Umbilical cord (tissue), 2 donors: ENCODE results near the gene MYO5B. TPM values are rescaled to one million over a fixed set of nuclear protein-coding genes. Genes with fewer than 3 reads are reported as not detected.
A peak's percentile ranks its signal among the peaks of the same experiment; 100 is the strongest.
"Not testable (repeated sequence)": the region's sequence is repeated elsewhere in the genome, so short reads cannot be mapped to it uniquely, and the experiment has no call there.

Experiments used
- DNase-seq: peaks from one replicate; pipeline ENCODE4 v3.0.0-alpha.2; 2015; ENCODE audit warnings: low spot score
- total RNA-seq: library from RNA; depleted of rRNA; stranded (reverse); fragments of >200 nt; gene quantifications from one replicate; pipeline ENCODE4 v1.2.3, GENCODE V29; 2014; ENCODE audit warnings: low replicate concordance; ENCODE audit not compliant: insufficient read depth

The MYO5B gene
- total RNA-seq, 1 donor from 2014 or later: 7.0 TPM

DNA sequence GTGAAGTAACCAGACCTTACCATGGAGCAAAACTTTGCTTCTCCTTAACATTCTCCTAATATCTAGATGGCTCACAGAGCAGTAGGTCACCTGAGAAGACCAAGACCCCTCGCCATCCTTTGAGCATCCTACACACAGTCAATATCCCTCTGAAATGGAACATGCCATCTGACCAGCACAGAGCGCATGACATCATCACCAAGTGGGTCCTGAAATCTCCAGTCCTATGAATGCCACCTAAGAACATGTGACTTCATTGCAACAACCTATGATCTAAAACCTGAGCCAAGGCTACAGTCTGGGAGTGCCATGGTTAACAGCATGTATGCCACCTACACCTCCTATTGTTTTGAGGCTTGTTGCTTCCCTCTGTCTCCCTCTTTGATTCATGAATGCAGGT is 305.4 kb downstream of the MYO5B start:
- not testable (repeated sequence) for DNase-seq

DNA sequence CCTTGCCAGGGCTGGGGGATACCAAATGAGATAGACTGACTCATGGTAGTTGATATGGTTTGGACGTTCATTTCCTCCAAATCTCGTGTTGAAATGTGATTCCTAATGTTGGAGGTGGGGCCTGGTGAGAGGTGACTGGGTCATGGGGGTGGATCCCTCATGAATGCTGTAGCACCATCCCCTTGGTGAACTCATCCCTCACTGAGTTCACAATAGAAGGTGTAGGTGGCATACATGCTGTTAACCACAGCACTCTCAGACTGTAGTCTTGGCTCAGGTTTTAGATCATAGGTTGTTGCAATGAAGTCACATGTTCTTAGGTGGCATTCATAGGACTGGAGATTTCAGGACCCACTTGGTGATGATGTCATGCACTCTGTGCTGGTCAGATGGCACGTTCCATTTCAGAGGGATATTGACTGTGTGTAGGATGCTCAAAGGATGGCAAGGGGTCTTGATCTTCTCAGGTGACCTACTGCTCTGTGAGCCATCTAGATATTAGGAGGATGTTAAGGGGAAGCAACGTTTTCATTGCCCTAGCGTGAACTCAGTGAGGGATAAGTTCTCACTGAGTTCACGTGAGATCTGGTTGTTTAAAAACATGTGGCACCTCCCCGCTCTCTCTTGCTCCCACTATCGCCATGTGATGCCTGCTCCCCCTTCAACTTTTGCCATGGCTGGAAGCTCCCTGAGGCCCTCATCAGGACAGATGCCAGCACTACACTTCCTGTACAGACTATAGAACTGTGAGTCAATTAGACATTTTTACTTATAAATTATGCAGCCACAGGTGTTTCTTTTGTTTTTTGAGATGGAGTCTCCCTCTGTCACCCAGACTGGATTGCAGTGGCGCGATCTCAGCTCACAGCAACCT is 307.8 kb downstream of the MYO5B start:
- no peak for DNase-seq

- no peak for DNase-seq
These were observed 310.0 kb downstream of the MYO5B start for GRCh38 chr18:49884959-49885358.

GRCh38 chr18:49884465-49884864 is 310.5 kb downstream of the MYO5B start:
- DNase-seq: no peak

DNA sequence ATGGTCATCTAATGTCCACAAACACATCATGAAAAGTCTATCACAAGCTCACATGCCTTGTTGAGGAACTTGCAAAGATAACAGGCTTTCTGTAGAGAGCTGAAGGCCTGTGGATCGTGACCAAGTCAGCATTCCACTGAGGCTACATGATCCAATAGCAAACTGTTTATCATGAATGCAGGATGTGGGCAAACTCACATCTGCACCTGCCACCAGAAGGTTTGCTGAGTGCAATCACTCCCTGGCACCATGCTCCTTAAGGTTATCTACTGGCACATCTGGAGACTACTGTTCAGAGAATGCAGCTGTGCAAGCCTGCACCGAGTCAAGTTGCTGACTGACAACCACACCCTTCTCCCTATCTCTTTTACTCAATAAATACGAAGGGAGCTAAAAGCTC is 314.3 kb downstream of the MYO5B start:
- DNase-seq: no peak

DNA sequence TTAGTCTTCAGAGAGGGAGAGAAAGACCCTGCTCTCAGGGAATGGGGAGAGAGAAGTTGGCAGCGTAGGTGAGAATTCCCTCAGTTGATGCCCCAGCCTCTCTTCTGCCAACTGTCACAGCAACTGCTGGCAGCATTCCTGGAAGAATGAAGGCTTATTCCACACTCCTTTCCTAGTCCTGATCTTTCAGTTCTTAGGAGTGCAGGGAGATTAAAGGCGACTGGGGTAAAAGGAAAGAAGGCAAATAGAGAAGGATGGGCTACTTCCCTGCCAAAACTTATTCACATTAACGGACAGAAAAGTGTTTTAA is 315.7 kb downstream of the MYO5B start:
- no peak for DNase-seq

DNA sequence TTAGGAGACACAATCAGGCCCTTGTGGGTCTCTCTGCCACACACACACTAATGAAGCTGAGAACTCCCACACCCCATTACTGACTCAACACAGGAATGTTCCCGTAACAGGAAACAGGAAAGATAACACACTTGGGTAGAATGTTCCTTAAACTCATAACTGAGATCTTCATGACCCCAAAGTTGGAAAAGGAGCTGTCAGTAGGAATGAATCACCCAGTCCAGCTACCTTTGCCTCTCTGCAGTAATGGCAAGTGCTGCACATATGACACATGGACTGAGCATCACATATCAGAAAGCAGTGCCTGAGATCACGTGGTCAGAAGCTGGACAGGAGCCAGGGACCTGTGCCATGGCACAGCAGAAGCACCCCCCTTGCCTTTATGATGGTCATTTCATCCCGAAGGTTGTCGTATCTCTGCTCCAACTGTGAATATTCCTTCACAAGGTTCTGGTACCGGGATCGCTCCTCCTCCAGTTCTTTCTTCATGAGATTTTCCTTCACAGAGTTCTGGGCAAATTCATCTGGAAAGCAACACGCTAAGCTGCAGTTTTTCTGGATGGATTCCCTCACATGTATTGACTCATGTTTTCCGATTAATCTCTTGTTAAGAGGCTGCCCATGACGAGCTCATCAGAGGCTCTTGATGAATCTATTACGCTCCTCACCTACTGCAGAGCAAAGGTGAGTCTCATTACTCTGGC is 316.2 kb downstream of the MYO5B start:
- no peak for DNase-seq

- no peak for DNase-seq
These were observed 316.9 kb downstream of the MYO5B start for GRCh38 chr18:49878015-49878414.

GRCh38 chr18:49876536-49876935 is 318.4 kb downstream of the MYO5B start:
- peak; percentile 1 for DNase-seq

- DNase-seq: no peak
These were observed 319.2 kb downstream of the MYO5B start for GRCh38 chr18:49875783-49876182.

GRCh38 chr18:49875155-49875554 is 319.8 kb downstream of the MYO5B start:
- DNase-seq: no peak

GRCh38 chr18:49874238-49874637 is 320.7 kb downstream of the MYO5B start:
- DNase-seq: no peak

DNA sequence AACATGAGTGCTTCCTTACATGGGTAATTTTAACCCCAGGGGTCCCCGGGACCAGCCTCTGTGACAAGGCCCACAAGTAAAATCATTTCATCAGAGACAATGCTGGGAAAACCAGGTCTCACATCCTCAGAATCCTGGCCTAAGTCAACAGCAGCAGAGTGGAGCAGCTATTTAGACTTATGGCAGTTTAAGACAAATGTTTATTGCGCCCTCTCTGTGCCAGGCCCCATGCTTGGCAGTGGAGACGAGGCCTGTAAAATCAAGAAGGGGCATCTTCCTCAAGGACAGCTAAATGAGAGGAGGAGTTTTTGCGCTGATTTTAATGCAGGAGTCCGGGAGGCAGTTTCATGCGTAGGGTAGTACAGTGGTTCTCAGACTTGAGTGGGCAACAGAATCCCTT is 325.6 kb downstream of the MYO5B start:
- DNase-seq: no peak

GRCh38 chr18:49866680-49867079 is 328.3 kb downstream of the MYO5B start:
- peak; percentile 4 for DNase-seq

GRCh38 chr18:49865401-49865800 is 329.5 kb downstream of the MYO5B start:
- DNase-seq: no peak

- no peak for DNase-seq
These were observed 331.0 kb downstream of the MYO5B start for GRCh38 chr18:49863769-49864621.

GRCh38 chr18:49862656-49863385 is 332.1 kb downstream of the MYO5B start:
- no peak for DNase-seq

DNA sequence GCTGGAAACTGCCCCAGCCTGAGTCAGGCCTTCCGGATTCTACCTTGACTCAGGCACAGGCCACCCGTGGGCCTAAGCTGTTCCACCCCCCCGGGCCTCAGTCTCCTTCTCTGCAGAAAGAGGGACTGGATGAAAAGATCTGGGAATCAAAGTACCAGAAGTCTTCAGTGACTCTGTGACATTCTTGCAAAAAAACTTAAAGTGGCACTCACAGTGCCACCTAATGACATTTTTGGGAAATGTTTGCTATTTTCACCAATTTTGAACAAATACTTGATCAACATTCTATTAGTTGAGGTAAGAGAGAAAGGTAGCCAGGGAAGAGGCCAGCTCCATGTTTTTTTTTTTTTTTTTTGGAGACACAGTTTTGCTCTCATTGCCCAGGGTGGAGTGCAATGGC is 333.3 kb downstream of the MYO5B start:
- no peak for DNase-seq

- no peak for DNase-seq
These were observed 335.2 kb downstream of the MYO5B start for GRCh38 chr18:49859725-49860124.

DNA sequence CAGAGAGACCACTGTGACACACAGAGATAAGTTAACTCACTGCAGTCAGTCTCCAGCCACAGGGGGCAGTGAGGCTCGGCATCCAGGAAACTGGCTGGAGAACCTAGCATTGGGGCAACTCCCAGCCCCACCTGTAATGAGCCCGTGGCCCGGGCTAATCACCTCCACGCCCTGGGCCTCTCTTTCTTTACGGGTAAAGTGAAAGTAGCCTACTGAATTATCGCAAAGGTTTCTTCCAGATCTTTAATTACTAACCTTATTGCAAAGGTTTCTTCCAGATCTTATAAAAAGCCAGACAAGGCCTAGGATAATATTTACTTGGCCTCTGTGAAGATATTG is 336.0 kb downstream of the MYO5B start:
- DNase-seq: no peak

- DNase-seq: peak; percentile 71
These were observed 336.5 kb downstream of the MYO5B start for GRCh38 chr18:49858309-49859020.
